Measurements from ENCODE around the gene DUSP5.
A peak's percentile ranks its signal among the peaks of the same experiment; 100 is the strongest.

The DUSP5 gene

DNA sequence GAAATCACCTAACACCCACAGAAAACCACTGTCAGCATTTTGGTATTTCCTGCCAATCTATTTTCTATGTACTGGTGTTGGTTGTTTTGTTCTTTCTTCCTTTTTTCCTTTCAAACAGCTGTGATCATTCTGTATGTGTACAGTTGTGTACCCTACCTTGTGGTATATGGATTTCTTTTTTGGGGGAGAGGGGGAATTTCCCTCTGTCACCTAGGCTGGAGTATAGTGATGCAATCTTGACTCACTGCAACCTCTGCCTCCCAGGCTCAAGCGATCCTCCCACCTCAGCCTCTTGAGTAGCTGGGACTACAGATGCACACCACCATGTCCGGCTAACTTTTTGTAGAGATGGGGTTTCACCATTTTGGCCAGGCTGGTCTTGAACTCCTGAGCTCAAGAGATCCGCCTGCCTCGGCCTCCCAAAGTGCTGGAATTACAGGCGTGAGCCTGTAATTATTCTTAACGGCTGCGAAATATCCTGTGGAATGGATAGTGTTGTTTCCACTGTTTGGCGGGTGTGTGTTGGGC is 31.4 kb downstream of the DUSP5 start (continued):
- TF ChIP-seq, protein P1, sequence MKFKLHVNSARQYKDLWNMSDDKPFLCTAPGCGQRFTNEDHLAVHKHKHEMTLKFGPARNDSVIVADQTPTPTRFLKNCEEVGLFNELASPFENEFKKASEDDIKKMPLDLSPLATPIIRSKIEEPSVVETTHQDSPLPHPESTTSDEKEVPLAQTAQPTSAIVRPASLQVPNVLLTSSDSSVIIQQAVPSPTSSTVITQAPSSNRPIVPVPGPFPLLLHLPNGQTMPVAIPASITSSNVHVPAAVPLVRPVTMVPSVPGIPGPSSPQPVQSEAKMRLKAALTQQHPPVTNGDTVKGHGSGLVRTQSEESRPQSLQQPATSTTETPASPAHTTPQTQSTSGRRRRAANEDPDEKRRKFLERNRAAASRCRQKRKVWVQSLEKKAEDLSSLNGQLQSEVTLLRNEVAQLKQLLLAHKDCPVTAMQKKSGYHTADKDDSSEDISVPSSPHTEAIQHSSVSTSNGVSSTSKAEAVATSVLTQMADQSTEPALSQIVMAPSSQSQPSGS (tag by site-specific recombination; IDR thresholded peaks at IDR 0.05; ENCODE audit: low read depth) = peak; percentile 23; the same call in 1 of the 2 replicates
- TF ChIP-seq ZNF24 (tag by site-specific recombination; IDR thresholded peaks at IDR 0.05) (0 out of 2 replicates have a peak, but pooled peaks have one; percentile 40), WT1 (tag by site-specific recombination; IDR thresholded peaks at IDR 0.05) (peak; percentile 24; the same call in 1 of the 2 replicates)

- peak; percentile 77 for TF ChIP-seq PRDM10 (tag by site-specific recombination; IDR thresholded peaks at IDR 0.05)
- TF ChIP-seq YY1 (tag by site-specific recombination; IDR thresholded peaks at IDR 0.05) = 0 out of 2 replicates have a peak, but pooled peaks have one; percentile 17
- TF ChIP-seq ZNF10 (tag by site-specific recombination; IDR thresholded peaks at IDR 0.05) = peak; percentile 68
- TF ChIP-seq ZNF621 (tag by site-specific recombination; IDR thresholded peaks at IDR 0.05) = no peak
- 0 out of 2 replicates have a peak, but pooled peaks have one; percentile 45 for TF ChIP-seq FEZF1 (tag by site-specific recombination; IDR thresholded peaks at IDR 0.05)
- TF ChIP-seq ZNF184 (tag by site-specific recombination; IDR thresholded peaks at IDR 0.05) = 0 out of 2 replicates have a peak, but pooled peaks have one; percentile 9
- Histone ChIP-seq H3K36me3 (ENCODE audit: control insufficient read depth in 2 of 2, insufficient read depth in 1 of 2, low read length in 2 of 2) (no peaks in the 10 kb centered on the region), H3K4me1 (ENCODE audit: control insufficient read depth, insufficient read depth, low read length) (peaks cover 17% of the 10 kb centered on the region), H3K9me3 (ENCODE audit: control insufficient read depth, insufficient read depth, low read depth, low read length) (no peaks in the 10 kb centered on the region), H3K27ac (ENCODE audit: extremely low read depth, low read depth, low read length) (peak overlapping the region; percentile 17; the same call in 1 of the 2 replicates), H3K4me3 (ENCODE audit: low read depth, low read length) (no peak overlapping the region)
- ChIA-PET POLR2A (interaction anchor here (0.6 kb wide), 1 partner anchor 47 kb away, joined by 4 read pairs; no protein-coding TSS in a partner anchor), CTCF (interaction anchor here (0.6 kb wide), 1 partner anchor 17 kb away, joined by 3 read pairs; no protein-coding TSS in a partner anchor)
Measured at GRCh38 chr10:110529596-110530011, 31.9 kb downstream of the DUSP5 start.

- Histone ChIP-seq H3K9me3 (ENCODE audit: control insufficient read depth, insufficient read depth, low read depth, low read length) (no peaks in the 10 kb centered on the region), H3K27ac (ENCODE audit: extremely low read depth, low read depth, low read length) (peak overlapping the region; percentile 59; the same call in 1 of the 2 replicates), H3K4me3 (ENCODE audit: low read depth, low read length) (peak overlapping the region; percentile 39), H3K4me1 (ENCODE audit: control insufficient read depth, insufficient read depth, low read length) (peaks cover 11% of the 10 kb centered on the region), H3K36me3 (ENCODE audit: control insufficient read depth in 2 of 2, insufficient read depth in 1 of 2, low read length in 2 of 2) (no peaks in the 10 kb centered on the region)
- CTCF ChIA-PET = no interaction called here
- POLR2A ChIA-PET = no interaction called here
- TF ChIP-seq REPIN1 (tag by site-specific recombination; IDR thresholded peaks at IDR 0.05; ENCODE audit: low read depth) = no peak
- peak; percentile 73 for TF ChIP-seq ZEB2 (tag by site-specific recombination; IDR thresholded peaks at IDR 0.05)
- no peak for TF ChIP-seq KLF16 (tag by site-specific recombination; IDR thresholded peaks at IDR 0.05)
- no peak for TF ChIP-seq MYNN (tag by site-specific recombination; IDR thresholded peaks at IDR 0.05; ENCODE audit: borderline replicate concordance)
- no peak for TF ChIP-seq HOXC10 (CRISPR knock-in tag; IDR thresholded peaks at IDR 0.05)
- TF ChIP-seq, protein P2, sequence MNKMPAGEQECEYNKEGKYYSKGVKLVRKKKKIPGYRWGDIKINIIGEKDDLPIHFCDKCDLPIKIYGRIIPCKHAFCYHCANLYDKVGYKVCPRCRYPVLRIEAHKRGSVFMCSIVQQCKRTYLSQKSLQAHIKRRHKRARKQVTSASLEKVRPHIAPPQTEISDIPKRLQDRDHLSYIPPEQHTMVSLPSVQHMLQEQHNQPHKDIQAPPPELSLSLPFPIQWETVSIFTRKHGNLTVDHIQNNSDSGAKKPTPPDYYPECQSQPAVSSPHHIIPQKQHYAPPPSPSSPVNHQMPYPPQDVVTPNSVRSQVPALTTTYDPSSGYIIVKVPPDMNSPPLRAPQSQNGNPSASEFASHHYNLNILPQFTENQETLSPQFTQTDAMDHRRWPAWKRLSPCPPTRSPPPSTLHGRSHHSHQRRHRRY (tag by site-specific recombination; IDR thresholded peaks at IDR 0.05) = no peak
- no peak for TF ChIP-seq ZNF558 (tag by site-specific recombination; IDR thresholded peaks at IDR 0.05)
- TF ChIP-seq, protein P3, sequence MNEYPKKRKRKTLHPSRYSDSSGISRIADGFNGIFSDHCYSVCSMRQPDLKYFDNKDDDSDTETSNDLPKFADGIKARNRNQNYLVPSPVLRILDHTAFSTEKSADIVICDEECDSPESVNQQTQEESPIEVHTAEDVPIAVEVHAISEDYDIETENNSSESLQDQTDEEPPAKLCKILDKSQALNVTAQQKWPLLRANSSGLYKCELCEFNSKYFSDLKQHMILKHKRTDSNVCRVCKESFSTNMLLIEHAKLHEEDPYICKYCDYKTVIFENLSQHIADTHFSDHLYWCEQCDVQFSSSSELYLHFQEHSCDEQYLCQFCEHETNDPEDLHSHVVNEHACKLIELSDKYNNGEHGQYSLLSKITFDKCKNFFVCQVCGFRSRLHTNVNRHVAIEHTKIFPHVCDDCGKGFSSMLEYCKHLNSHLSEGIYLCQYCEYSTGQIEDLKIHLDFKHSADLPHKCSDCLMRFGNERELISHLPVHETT (tag by site-specific recombination; IDR thresholded peaks at IDR 0.05) = peak; percentile 72
- TF ChIP-seq ZNF501 (tag by site-specific recombination; IDR thresholded peaks at IDR 0.05) = peak; percentile 48; the same call in 1 of the 2 replicates
- TF ChIP-seq ZNF670 (tag by site-specific recombination; IDR thresholded peaks at IDR 0.05; ENCODE audit: low read depth) = no peak
- no peak for TF ChIP-seq ZSCAN23 (tag by site-specific recombination; IDR thresholded peaks at IDR 0.05)
- TF ChIP-seq, protein P4, sequence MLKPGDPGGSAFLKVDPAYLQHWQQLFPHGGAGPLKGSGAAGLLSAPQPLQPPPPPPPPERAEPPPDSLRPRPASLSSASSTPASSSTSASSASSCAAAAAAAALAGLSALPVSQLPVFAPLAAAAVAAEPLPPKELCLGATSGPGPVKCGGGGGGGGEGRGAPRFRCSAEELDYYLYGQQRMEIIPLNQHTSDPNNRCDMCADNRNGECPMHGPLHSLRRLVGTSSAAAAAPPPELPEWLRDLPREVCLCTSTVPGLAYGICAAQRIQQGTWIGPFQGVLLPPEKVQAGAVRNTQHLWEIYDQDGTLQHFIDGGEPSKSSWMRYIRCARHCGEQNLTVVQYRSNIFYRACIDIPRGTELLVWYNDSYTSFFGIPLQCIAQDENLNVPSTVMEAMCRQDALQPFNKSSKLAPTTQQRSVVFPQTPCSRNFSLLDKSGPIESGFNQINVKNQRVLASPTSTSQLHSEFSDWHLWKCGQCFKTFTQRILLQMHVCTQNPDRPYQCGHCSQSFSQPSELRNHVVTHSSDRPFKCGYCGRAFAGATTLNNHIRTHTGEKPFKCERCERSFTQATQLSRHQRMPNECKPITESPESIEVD (tag by site-specific recombination; IDR thresholded peaks at IDR 0.05) = no peak
- peak; percentile 82 for TF ChIP-seq ZNF561 (tag by site-specific recombination; IDR thresholded peaks at IDR 0.05; ENCODE audit: borderline replicate concordance)
- no peak for TF ChIP-seq ZNF585B (tag by site-specific recombination; IDR thresholded peaks at IDR 0.05)
Measured at GRCh38 chr10:110530131-110530831, 32.6 kb downstream of the DUSP5 start.
